K562 (cell line): ENCODE measurements around the gene DGKB. TPM values are rescaled to one million over a fixed set of nuclear protein-coding genes. Genes with fewer than 3 reads are reported as not detected.

Source experiments
- ATAC-seq: fragments of 200-7000 bp; cut with Tn5 transposase; 3 replicates; pipeline ENCODE4 v1.9.1; 2020; ENCODE audit warnings: moderate library complexity
- BruUV-seq: library from RNA; stranded (reverse); fragments of 400-500 nt; replicated peaks from 2 replicates; lab custom pipeline; 2021; lab: Mats Ljungman, UMichigan
- CTCF ChIA-PET: fragments of 300-600 bp; formaldehyde crosslinking; extraction: SDS; loops from one replicate; lab custom pipeline; 2021; ENCODE audit warnings: low intra/inter-chr PET ratio; lab: Yijun Ruan, JAX
- POLR2A ChIA-PET: fragments of 300-600, 350-650 bp; sonication (Branson Sonifier 250); formaldehyde crosslinking; extraction: SDS; loops from one replicate; lab custom pipeline; 2021; ENCODE audit warnings: antibody characterized with exemption, inconsistent platforms; lab: Yijun Ruan, JAX
- DNase-seq, 4 experiments: peaks; one replicate each; pipeline versions ENCODE4 v3.0.0 to v3.0.0-alpha.2; 2011 to 2018; ENCODE audit warnings: low spot score in 3 of 4, mixed read lengths in 3 of 4; ENCODE audit errors: extremely low read depth in 1 of 4
- FAIRE-seq: peaks from 2 replicates; lab custom pipeline; 2011; peaks lifted over from hg19 to GRCh38; lab: Jason Lieb, UNC
- H2AFZ ChIP-seq: 2 replicates; pipeline ENCODE4 v1.6.0; 2011; ENCODE audit warnings: low read depth, low read length, control low read depth, inconsistent platforms
- H3K27ac ChIP-seq: fragments of 200-600 bp; 3 replicates; pipeline ENCODE4 v1.8.0; 2011; ENCODE audit warnings: low read depth, mild to moderate bottlenecking, control low read depth, inconsistent platforms, low read length, moderate library complexity, mixed read lengths; ENCODE audit errors: extremely low read depth
- H3K27me3 ChIP-seq, 2 experiments: fragments of 300-600 bp in 1 of 2; 2 replicates in 1 of 2; 3 replicates in 1 of 2; pipeline versions ENCODE4 v1.6.0 to v1.8.0; 2011; ENCODE audit warnings: inconsistent platforms in 2 of 2, low read length in 2 of 2, mild to moderate bottlenecking in 1 of 2, mixed read lengths in 1 of 2, moderate library complexity in 1 of 2; ENCODE audit not compliant: control insufficient read depth in 2 of 2, insufficient read depth in 2 of 2
- H3K36me3 ChIP-seq: fragments of 300-600 bp; 3 replicates; pipeline ENCODE4 v1.8.0; 2011; ENCODE audit warnings: mild to moderate bottlenecking, low read length, inconsistent platforms; ENCODE audit not compliant: control insufficient read depth, insufficient read depth
- H3K4me1 ChIP-seq, 2 experiments: fragments of 200-600 bp in 1 of 2; replicated peaks in 1 of 2; 2 replicates in 1 of 2; 3 replicates in 1 of 2; pipeline versions ENCODE4 v1.5.1 to v1.8.0; 2011; ENCODE audit warnings: inconsistent platforms in 2 of 2, low read length in 2 of 2, mild to moderate bottlenecking in 1 of 2, mixed read lengths in 1 of 2, moderate library complexity in 1 of 2; ENCODE audit not compliant: control insufficient read depth in 2 of 2, insufficient read depth in 2 of 2
- H3K4me2 ChIP-seq: 2 replicates; pipeline ENCODE4 v1.6.1; 2011; ENCODE audit warnings: low read length, control low read depth, inconsistent platforms, mixed read lengths; ENCODE audit not compliant: insufficient read depth
- H3K4me3 ChIP-seq: fragments of 200-600 bp; sonication (generic), shearing (Covaris generic); 2 replicates; pipeline ENCODE4 v1.5.1; 2016; ENCODE audit warnings: control low read depth, inconsistent platforms
- H3K79me2 ChIP-seq: fragments of 200-600 bp; 3 replicates; pipeline ENCODE4 v1.8.0; 2011; ENCODE audit warnings: low read length, inconsistent platforms; ENCODE audit not compliant: control insufficient read depth, insufficient read depth
- H3K9ac ChIP-seq, 2 experiments: 2 replicates each; pipeline versions ENCODE4 v1.6.0 to v1.6.1; 2011; ENCODE audit warnings: low read depth in 2 of 2, low read length in 2 of 2, control low read depth in 1 of 2, inconsistent platforms in 1 of 2, mild to moderate bottlenecking in 1 of 2, mixed read lengths in 1 of 2; ENCODE audit not compliant: insufficient read depth in 1 of 2
- H3K9me1 ChIP-seq: one replicate; pipeline ENCODE4 v1.6.0; 2011; ENCODE audit warnings: inconsistent platforms, mild to moderate bottlenecking, low read length, moderate library complexity; ENCODE audit not compliant: control insufficient read depth, insufficient read depth
- H3K9me3 ChIP-seq: replicated peaks from 2 replicates; pipeline ENCODE4 v1.5.1; 2011; ENCODE audit warnings: low read depth, low read length, inconsistent platforms; ENCODE audit not compliant: control insufficient read depth, insufficient read depth
- H4K20me1 ChIP-seq: replicated peaks from 2 replicates; pipeline ENCODE4 v1.6.1; 2011; ENCODE audit warnings: low read length, inconsistent platforms, mixed read lengths; ENCODE audit not compliant: control insufficient read depth, insufficient read depth
- CEBPB ChIP-seq: fragments of 450-650 bp; IDR thresholded peaks from 2 replicates; pipeline ENCODE4 v1.6.1; 2016; ENCODE audit warnings: missing genetic modification characterization, missing compliant biosample characterization
- DACH1 ChIP-seq: fragments of 450-650 bp; IDR thresholded peaks from 2 replicates; pipeline ENCODE4 v1.6.1; 2018; ENCODE audit not compliant: partially characterized antibody
- EWSR1 ChIP-seq: fragments of 450-650 bp; IDR thresholded peaks from 2 replicates; pipeline ENCODE4 v1.6.1; 2018; ENCODE audit warnings: borderline replicate concordance, mild to moderate bottlenecking, low read depth, moderate library complexity; ENCODE audit not compliant: partially characterized antibody
- NR2C2 ChIP-seq, 2 experiments: fragments of 200-800 bp in 1 of 2; sonication (Bioruptor generic) in 1 of 2; sonication (generic) in 1 of 2; formaldehyde crosslinking in 1 of 2; IDR thresholded peaks; 2 replicates each; pipeline versions ENCODE4 v1.6.1 to v1.8.0; 2016 to 2022; ENCODE audit warnings: mild to moderate bottlenecking in 1 of 2, missing compliant biosample characterization in 1 of 2, missing genetic modification characterization in 1 of 2, missing genetic modification reagents in 1 of 2
- XRCC3 ChIP-seq: fragments of 450-650 bp; IDR thresholded peaks from 2 replicates; pipeline ENCODE4 v1.6.1; 2017; ENCODE audit warnings: mild to moderate bottlenecking, moderate library complexity
- XRCC5 ChIP-seq: fragments of 200-400 bp; formaldehyde crosslinking; IDR thresholded peaks from 2 replicates; pipeline ENCODE4 v1.6.1; 2017; ENCODE audit warnings: low read depth, mild to moderate bottlenecking, low read length
- ZNF277 ChIP-seq: fragments of 250-450 bp; sonication (Bioruptor Pico); IDR thresholded peaks from 2 replicates; pipeline ENCODE4 v1.8.0; 2022; ENCODE audit warnings: inconsistent platforms, mild to moderate bottlenecking, moderate library complexity, borderline replicate concordance
- ZNF436 ChIP-seq: fragments of 250-450, 450-650 bp; sonication (Bioruptor Pico); formaldehyde crosslinking; IDR thresholded peaks from 2 replicates; pipeline ENCODE4 v1.7.0; 2020; ENCODE audit warnings: mild to moderate bottlenecking
- WGBS: fragments of 100-300 bp; shearing (Covaris generic); methylation state at CpG from one replicate; pipeline ENCODE4 v1.1.6; 2016; ENCODE audit warnings: low coverage, mixed read lengths; ENCODE audit not compliant: insufficient coverage; ENCODE audit errors: missing lambda C conversion rate; 5-methylcytosine and 5-hydroxymethylcytosine counted together
- in situ Hi-C: fragments of 300-500 bp; cut with MboI; formaldehyde crosslinking; loops from 4 replicates; pipeline ENCODE4 v1.15.0; 2018; ENCODE audit warnings: inconsistent platforms, mixed read lengths
- intact Hi-C: fragments of 100-400 bp; cut with micrococcal nuclease; formaldehyde crosslinking; loops from 2 replicates; pipeline ENCODE4 v1.14.2; 2022
- polyA plus RNA-seq, 8 experiments: library from polyadenylated mRNA; depleted of rRNA in 4 of 8; stranded (reverse) in 5 of 8; unstranded in 3 of 8; fragments of >200 nt; fragmentation: Nextera tagmentation in 2 of 8; fragmentation: Illumina TruSeq in 1 of 8; extraction: Ambion mirVana in 2 of 8; extraction: Trizol in 1 of 8; gene quantifications; 2 replicates each; pipeline versions ENCODE4 v1.2.1 to v1.2.3, GENCODE V29; 2011 to 2014; ENCODE audit warnings: inconsistent platforms in 1 of 8, missing spikeins in 1 of 8
- total RNA-seq, 7 experiments: library from RNA; depleted of rRNA in 6 of 7; stranded (reverse); fragments of >200 nt in 6 of 7; fragmentation: Illumina TruSeq in 2 of 7; extraction: Trizol in 2 of 7; gene quantifications; 2 replicates each; pipeline versions ENCODE4 v1.2.1 to v1.2.3, GENCODE V29; 2011 to 2021; ENCODE audit warnings: low replicate concordance in 1 of 7
- TF ChIP-seq, protein P1 (sequence below), 2 experiments: fragments of 450-650 bp; IDR thresholded peaks; 2 replicates each; pipeline ENCODE4 v1.6.1; 2016; ENCODE audit warnings: mild to moderate bottlenecking in 2 of 2, borderline replicate concordance in 1 of 2, low read depth in 1 of 2, moderate library complexity in 1 of 2
- TF ChIP-seq, protein P2 (sequence below), 3 experiments: IDR thresholded peaks in 2 of 3; conservative IDR thresholded peaks in 1 of 3; 2 replicates each; pipeline ENCODE4 v1.5.1; 2011 to 2012; ENCODE audit warnings: low read length in 3 of 3, mild to moderate bottlenecking in 3 of 3, control low read depth in 2 of 3, improper control_type of control experiment in 1 of 3, inconsistent platforms in 1 of 3, low read depth in 1 of 3, mixed read lengths in 1 of 3, moderate library complexity in 1 of 3; ENCODE audit not compliant: insufficient read depth in 2 of 3

The DGKB gene
- total and polyA plus RNA-seq, 9 of the 15 experiments (the other 6 are each of a cell fraction or from before 2014, with no cell fraction given): 0.01 TPM; not detected in 8

DNA sequence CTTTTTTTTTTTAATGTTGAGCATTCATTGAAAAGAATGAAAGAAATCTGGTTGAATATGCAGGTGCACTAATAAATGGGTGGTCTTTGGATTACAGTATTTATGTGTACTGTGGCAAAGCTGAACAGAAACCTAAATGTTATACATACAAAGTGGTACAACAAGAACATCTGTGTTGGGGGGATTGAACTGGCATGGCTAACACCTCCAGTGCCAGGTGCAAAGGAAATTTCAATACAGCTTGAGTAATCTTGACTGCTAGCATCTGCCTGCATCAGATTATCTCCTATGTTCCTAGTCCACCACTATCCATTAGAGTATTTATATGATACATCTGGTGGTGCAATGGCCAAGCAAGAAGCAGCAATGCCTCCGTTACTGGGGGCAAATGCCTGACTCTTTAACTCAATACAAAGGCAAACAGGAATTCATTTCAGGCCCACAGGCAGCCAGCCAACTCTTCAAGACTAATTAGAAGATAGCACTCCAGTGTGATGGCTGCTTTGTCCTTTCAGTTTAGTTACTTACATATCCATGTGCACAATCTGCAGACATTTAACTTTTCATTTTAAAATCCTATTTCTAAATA is 692.6 kb downstream of the DGKB start:
- Histone ChIP-seq H2AFZ (no peak overlapping the region), H3K27ac (no peak overlapping the region), H3K36me3 (no peaks in the 10 kb centered on the region), H3K4me3 (no peak overlapping the region), H4K20me1 (no peaks in the 10 kb centered on the region), H3K27me3 (no peaks in the 10 kb centered on the region), H3K4me2 (no peak overlapping the region), H3K9me3 (no peaks in the 10 kb centered on the region), H3K9ac (no peak overlapping the region), H3K9me1 (no peaks in the 10 kb centered on the region), H3K79me2 (no peaks in the 10 kb centered on the region), H3K4me1 (no peaks in the 10 kb centered on the region)
- DNase-seq: no peak
- intact Hi-C loops: no loop called here
- ATAC-seq: no peak
- ChIA-PET POLR2A (no interaction called here), CTCF (no interaction called here)
- in situ Hi-C loops: no loop called here
- no peak for FAIRE-seq
- WGBS: 0% methylated on average over 1 of the region's 1 CpG
- no TSS peak for BruUV-seq
- TF ChIP-seq ZNF277 (CRISPR knock-in tag): no peak
- no peak for TF ChIP-seq XRCC3
- TF ChIP-seq CEBPB (tag): no peak
- TF ChIP-seq, protein P1, sequence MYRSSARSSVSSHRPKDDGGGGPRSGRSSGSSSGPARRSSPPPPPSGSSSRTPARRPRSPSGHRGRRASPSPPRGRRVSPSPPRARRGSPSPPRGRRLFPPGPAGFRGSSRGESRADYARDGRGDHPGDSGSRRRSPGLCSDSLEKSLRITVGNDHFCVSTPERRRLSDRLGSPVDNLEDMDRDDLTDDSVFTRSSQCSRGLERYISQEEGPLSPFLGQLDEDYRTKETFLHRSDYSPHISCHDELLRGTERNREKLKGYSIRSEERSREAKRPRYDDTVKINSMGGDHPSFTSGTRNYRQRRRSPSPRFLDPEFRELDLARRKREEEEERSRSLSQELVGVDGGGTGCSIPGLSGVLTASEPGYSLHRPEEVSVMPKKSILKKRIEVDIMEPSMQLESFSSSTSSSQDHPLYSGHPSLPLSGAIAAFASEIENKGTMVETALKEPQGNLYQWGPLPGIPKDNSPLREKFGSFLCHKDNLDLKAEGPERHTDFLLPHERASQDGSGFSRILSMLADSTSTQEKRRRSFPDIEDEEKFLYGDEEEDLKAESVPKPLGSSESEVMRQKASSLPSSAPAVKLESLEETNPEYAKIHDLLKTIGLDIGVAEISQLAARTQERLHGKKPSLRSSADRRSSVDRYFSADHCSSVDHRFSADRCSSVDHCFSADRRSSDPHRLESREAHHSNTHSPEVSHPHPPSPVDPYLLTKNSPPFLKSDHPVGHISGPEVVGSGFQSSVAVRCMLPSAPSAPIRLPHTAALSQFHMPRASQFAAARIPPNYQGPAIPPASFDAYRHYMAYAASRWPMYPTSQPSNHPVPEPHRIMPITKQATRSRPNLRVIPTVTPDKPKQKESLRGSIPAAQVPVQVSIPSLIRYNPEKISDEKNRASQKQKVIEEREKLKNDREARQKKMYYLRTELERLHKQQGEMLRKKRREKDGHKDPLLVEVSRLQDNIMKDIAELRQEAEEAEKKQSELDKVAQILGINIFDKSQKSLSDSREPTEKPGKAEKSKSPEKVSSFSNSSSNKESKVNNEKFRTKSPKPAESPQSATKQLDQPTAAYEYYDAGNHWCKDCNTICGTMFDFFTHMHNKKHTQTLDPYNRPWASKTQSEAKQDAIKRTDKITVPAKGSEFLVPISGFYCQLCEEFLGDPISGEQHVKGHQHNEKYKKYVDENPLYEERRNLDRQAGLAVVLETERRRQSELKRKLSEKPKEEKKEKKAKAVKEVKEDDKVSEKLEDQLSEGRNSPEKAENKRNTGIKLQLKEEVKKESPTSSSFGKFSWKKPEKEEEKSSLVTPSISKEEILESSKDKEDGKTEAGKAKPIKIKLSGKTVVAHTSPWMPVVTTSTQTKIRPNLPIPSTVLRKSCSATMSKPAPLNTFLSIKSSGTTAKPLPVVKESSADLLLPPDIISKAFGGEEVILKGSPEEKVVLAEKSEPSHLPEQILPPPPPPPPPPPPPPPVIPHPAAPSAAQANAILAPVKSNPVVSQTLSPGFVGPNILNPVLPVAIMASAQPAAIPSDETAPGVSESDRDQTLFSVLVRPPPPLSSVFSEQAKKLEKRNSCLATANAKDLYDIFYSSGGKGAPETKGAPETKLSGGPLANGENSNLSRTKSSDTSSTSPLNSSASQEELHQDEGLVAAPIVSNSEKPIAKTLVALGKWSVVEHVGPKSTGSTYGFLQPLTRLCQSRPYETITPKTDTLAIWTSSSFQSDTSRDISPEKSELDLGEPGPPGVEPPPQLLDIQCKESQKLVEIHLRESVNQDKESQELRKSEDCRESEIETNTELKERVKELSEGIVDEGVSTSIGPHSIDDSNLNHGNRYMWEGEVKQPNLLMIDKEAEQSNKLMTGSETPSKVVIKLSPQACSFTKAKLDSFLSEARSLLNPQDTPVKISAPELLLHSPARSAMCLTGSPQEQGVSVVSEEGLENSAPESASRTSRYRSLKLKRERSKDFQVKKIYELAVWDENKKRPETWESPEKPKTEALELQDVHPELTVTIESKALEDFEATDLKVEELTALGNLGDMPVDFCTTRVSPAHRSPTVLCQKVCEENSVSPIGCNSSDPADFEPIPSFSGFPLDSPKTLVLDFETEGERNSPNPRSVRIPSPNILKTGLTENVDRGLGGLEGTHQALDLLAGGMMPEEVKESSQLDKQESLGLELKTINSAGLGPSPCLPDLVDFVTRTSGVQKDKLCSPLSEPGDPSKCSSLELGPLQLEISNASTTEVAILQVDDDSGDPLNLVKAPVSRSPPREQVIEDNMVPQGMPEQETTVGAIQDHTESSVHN (IDR thresholded peaks at IDR 0.05; ENCODE audit: borderline replicate concordance in 1 of 2, low read depth in 1 of 2): no peak
- TF ChIP-seq, protein P2, sequence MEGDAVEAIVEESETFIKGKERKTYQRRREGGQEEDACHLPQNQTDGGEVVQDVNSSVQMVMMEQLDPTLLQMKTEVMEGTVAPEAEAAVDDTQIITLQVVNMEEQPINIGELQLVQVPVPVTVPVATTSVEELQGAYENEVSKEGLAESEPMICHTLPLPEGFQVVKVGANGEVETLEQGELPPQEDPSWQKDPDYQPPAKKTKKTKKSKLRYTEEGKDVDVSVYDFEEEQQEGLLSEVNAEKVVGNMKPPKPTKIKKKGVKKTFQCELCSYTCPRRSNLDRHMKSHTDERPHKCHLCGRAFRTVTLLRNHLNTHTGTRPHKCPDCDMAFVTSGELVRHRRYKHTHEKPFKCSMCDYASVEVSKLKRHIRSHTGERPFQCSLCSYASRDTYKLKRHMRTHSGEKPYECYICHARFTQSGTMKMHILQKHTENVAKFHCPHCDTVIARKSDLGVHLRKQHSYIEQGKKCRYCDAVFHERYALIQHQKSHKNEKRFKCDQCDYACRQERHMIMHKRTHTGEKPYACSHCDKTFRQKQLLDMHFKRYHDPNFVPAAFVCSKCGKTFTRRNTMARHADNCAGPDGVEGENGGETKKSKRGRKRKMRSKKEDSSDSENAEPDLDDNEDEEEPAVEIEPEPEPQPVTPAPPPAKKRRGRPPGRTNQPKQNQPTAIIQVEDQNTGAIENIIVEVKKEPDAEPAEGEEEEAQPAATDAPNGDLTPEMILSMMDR (IDR thresholded peaks at IDR 0.05 in 2 of 3, conservative IDR thresholded peaks at IDR 0.05 in 1 of 3; ENCODE audit: insufficient read depth in 2 of 3, low read depth in 1 of 3, low read length in 3 of 3): no peak
- TF ChIP-seq XRCC5: no peak
- no peak for TF ChIP-seq ZNF436
- no peak for TF ChIP-seq DACH1
- no peak for TF ChIP-seq NR2C2 (CRISPR knock-in tag; IDR thresholded peaks at IDR 0.05)
- no peak for TF ChIP-seq NR2C2 (tag; IDR thresholded peaks at IDR 0.05)
- no peak for TF ChIP-seq EWSR1
